ENCODE measurements around the gene SEMA6A. TPM values are rescaled to one million over a fixed set of nuclear protein-coding genes. Genes with fewer than 3 reads are reported as not detected.

Gene SEMA6A
- total RNA-seq, 1 experiment from 2014 or later, result 406 TPM

DNA sequence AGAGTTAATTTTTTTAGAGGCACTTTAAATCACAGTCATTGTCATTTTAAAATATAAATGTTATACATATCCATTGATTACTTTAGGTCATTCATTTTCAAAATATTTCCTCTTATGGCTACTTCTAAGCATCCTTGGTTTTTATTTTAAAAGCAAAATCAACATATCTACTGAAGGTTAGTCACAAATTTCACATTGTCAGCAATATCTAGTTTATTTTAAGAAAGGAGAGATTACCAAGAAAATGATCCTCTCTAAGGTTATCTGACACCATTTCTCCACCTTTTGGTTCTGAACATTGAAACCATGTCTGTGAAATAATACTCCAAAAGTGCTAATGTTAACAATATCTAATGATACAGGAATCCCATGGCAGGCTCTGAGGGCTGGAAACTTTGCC, 24.5 kb downstream of the SEMA6A start:
- DNase-seq (ENCODE audit: low spot score), result no peak
- Mint-ChIP-seq H3K27ac (no peak overlapping the region), H3K4me1 (peaks cover 86% of the 10 kb centered on the region), H3K4me3 (0 out of 2 replicates have a peak overlapping the region, but pooled peaks have one; percentile 0), H3K9me3 (peaks cover 16% of the 10 kb centered on the region), H3K27me3 (ENCODE audit: low read depth) (no peaks in the 10 kb centered on the region), H3K36me3 (peaks cover 41% of the 10 kb centered on the region)
- CTCF ChIA-PET, result no interaction called here
- POLR2A ChIA-PET, result no interaction called here
- no peak for ATAC-seq
- TF ChIP-seq CREM (CRISPR knock-in tag; IDR thresholded peaks at IDR 0.05), result no peak
- TF ChIP-seq, protein P1, sequence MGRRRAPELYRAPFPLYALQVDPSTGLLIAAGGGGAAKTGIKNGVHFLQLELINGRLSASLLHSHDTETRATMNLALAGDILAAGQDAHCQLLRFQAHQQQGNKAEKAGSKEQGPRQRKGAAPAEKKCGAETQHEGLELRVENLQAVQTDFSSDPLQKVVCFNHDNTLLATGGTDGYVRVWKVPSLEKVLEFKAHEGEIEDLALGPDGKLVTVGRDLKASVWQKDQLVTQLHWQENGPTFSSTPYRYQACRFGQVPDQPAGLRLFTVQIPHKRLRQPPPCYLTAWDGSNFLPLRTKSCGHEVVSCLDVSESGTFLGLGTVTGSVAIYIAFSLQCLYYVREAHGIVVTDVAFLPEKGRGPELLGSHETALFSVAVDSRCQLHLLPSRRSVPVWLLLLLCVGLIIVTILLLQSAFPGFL (CRISPR knock-in tag; IDR thresholded peaks at IDR 0.05; ENCODE audit: borderline replicate concordance), result no peak
- TF ChIP-seq EMX1 (CRISPR knock-in tag; IDR thresholded peaks at IDR 0.05), result no peak
- no peak for TF ChIP-seq PRRX2 (CRISPR knock-in tag; IDR thresholded peaks at IDR 0.05)
- no peak for TF ChIP-seq TEAD4 (CRISPR knock-in tag; IDR thresholded peaks at IDR 0.05)
- TF ChIP-seq ZNF671 (CRISPR knock-in tag; IDR thresholded peaks at IDR 0.05), result no peak

DNA sequence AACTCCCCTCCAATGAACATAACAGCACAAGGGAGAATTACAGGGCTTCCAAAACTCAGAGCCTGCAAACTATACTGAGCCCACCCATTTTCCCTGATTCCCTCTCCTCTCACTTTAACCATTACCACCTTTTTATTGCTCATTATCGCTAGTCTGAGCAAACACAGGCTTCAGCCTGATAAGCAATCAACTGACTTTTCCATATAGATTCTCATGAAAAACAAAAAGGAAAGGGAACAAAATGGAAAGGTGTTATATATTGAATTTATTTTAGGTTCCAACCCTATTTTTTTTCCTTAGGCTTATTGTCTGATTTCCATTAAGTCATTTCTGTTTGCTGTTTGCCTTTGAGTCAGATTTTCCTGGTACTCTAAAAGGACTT, 27.9 kb downstream of the SEMA6A start:
- ATAC-seq (no peak), DNase-seq (ENCODE audit: low spot score) (no peak)
- peaks cover 84% of the 10 kb centered on the region for H3K4me1 Mint-ChIP-seq
- no peak overlapping the region for H3K4me3 Mint-ChIP-seq
- no peaks in the 10 kb centered on the region for H3K27me3 Mint-ChIP-seq (ENCODE audit: low read depth)
- H3K36me3 Mint-ChIP-seq, result peaks cover 49% of the 10 kb centered on the region
- H3K27ac Mint-ChIP-seq, result no peak overlapping the region
- peaks cover 16% of the 10 kb centered on the region for H3K9me3 Mint-ChIP-seq
- ChIA-PET POLR2A (no interaction called here), CTCF (no interaction called here)
- TF ChIP-seq, protein P2, sequence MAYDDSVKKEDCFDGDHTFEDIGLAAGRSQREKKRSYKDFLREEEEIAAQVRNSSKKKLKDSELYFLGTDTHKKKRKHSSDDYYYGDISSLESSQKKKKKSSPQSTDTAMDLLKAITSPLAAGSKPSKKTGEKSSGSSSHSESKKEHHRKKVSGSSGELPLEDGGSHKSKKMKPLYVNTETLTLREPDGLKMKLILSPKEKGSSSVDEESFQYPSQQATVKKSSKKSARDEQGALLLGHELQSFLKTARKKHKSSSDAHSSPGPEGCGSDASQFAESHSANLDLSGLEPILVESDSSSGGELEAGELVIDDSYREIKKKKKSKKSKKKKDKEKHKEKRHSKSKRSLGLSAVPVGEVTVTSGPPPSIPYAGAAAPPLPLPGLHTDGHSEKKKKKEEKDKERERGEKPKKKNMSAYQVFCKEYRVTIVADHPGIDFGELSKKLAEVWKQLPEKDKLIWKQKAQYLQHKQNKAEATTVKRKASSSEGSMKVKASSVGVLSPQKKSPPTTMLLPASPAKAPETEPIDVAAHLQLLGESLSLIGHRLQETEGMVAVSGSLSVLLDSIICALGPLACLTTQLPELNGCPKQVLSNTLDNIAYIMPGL (CRISPR knock-in tag; IDR thresholded peaks at IDR 0.05), result no peak
- TF ChIP-seq ZNF423 (CRISPR knock-in tag; IDR thresholded peaks at IDR 0.05) (no peak), ESRRA (CRISPR knock-in tag; IDR thresholded peaks at IDR 0.05; ENCODE audit: borderline replicate concordance) (no peak), SMAD4 (CRISPR knock-in tag; IDR thresholded peaks at IDR 0.05) (no peak), KAT7 (CRISPR knock-in tag; IDR thresholded peaks at IDR 0.05; ENCODE audit: borderline replicate concordance) (no peak), SOX15 (CRISPR knock-in tag; IDR thresholded peaks at IDR 0.05) (no peak), JUN (CRISPR knock-in tag; IDR thresholded peaks at IDR 0.05) (no peak)
- TF ChIP-seq, protein P3, sequence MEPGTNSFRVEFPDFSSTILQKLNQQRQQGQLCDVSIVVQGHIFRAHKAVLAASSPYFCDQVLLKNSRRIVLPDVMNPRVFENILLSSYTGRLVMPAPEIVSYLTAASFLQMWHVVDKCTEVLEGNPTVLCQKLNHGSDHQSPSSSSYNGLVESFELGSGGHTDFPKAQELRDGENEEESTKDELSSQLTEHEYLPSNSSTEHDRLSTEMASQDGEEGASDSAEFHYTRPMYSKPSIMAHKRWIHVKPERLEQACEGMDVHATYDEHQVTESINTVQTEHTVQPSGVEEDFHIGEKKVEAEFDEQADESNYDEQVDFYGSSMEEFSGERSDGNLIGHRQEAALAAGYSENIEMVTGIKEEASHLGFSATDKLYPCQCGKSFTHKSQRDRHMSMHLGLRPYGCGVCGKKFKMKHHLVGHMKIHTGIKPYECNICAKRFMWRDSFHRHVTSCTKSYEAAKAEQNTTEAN (CRISPR knock-in tag; IDR thresholded peaks at IDR 0.05), result no peak
- TF ChIP-seq, protein P1 (CRISPR knock-in tag; IDR thresholded peaks at IDR 0.05; ENCODE audit: borderline replicate concordance), result no peak
- TF ChIP-seq, protein P4, sequence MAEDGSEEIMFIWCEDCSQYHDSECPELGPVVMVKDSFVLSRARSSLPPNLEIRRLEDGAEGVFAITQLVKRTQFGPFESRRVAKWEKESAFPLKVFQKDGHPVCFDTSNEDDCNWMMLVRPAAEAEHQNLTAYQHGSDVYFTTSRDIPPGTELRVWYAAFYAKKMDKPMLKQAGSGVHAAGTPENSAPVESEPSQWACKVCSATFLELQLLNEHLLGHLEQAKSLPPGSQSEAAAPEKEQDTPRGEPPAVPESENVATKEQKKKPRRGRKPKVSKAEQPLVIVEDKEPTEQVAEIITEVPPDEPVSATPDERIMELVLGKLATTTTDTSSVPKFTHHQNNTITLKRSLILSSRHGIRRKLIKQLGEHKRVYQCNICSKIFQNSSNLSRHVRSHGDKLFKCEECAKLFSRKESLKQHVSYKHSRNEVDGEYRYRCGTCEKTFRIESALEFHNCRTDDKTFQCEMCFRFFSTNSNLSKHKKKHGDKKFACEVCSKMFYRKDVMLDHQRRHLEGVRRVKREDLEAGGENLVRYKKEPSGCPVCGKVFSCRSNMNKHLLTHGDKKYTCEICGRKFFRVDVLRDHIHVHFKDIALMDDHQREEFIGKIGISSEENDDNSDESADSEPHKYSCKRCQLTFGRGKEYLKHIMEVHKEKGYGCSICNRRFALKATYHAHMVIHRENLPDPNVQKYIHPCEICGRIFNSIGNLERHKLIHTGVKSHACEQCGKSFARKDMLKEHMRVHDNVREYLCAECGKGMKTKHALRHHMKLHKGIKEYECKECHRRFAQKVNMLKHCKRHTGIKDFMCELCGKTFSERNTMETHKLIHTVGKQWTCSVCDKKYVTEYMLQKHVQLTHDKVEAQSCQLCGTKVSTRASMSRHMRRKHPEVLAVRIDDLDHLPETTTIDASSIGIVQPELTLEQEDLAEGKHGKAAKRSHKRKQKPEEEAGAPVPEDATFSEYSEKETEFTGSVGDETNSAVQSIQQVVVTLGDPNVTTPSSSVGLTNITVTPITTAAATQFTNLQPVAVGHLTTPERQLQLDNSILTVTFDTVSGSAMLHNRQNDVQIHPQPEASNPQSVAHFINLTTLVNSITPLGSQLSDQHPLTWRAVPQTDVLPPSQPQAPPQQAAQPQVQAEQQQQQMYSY (CRISPR knock-in tag; IDR thresholded peaks at IDR 0.05), result no peak
- TF ChIP-seq, protein P5, sequence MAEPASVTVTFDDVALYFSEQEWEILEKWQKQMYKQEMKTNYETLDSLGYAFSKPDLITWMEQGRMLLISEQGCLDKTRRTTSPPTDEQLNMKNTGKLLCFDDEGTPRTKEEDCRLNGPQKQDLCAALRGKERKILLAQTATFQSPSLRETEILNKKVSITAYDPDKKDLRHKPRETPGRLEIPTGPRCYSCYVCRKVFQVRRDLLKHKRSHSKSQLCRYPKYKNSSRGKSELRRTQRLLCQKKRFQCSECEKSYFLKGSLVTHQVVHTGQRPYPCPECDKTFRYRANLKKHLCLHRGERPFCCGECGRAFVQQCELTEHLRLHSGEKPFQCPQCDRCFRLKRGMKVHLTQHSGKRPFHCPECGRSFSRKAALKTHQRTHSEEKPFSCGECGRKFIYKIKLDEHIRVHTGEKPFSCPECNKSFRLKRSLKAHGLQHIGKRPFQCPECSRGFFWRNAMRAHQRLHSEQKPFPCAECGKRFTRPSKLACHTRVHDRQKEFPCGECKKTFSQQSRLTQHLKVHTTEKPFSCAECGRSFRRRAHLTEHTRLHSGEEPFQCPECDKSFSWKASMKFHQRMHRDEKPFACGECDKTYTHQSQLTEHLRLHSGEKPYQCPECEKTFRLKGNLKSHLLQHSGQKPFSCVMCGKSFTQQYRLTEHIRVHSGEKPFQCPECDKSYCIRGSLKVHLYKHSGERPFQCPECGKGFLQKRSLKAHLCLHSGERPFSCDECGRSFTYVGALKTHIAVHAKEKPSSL (CRISPR knock-in tag; conservative IDR thresholded peaks at IDR 0.05), result no peak
- TF ChIP-seq, protein P6, sequence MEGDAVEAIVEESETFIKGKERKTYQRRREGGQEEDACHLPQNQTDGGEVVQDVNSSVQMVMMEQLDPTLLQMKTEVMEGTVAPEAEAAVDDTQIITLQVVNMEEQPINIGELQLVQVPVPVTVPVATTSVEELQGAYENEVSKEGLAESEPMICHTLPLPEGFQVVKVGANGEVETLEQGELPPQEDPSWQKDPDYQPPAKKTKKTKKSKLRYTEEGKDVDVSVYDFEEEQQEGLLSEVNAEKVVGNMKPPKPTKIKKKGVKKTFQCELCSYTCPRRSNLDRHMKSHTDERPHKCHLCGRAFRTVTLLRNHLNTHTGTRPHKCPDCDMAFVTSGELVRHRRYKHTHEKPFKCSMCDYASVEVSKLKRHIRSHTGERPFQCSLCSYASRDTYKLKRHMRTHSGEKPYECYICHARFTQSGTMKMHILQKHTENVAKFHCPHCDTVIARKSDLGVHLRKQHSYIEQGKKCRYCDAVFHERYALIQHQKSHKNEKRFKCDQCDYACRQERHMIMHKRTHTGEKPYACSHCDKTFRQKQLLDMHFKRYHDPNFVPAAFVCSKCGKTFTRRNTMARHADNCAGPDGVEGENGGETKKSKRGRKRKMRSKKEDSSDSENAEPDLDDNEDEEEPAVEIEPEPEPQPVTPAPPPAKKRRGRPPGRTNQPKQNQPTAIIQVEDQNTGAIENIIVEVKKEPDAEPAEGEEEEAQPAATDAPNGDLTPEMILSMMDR (IDR thresholded peaks at IDR 0.05), result no peak
- TF ChIP-seq, protein P7, sequence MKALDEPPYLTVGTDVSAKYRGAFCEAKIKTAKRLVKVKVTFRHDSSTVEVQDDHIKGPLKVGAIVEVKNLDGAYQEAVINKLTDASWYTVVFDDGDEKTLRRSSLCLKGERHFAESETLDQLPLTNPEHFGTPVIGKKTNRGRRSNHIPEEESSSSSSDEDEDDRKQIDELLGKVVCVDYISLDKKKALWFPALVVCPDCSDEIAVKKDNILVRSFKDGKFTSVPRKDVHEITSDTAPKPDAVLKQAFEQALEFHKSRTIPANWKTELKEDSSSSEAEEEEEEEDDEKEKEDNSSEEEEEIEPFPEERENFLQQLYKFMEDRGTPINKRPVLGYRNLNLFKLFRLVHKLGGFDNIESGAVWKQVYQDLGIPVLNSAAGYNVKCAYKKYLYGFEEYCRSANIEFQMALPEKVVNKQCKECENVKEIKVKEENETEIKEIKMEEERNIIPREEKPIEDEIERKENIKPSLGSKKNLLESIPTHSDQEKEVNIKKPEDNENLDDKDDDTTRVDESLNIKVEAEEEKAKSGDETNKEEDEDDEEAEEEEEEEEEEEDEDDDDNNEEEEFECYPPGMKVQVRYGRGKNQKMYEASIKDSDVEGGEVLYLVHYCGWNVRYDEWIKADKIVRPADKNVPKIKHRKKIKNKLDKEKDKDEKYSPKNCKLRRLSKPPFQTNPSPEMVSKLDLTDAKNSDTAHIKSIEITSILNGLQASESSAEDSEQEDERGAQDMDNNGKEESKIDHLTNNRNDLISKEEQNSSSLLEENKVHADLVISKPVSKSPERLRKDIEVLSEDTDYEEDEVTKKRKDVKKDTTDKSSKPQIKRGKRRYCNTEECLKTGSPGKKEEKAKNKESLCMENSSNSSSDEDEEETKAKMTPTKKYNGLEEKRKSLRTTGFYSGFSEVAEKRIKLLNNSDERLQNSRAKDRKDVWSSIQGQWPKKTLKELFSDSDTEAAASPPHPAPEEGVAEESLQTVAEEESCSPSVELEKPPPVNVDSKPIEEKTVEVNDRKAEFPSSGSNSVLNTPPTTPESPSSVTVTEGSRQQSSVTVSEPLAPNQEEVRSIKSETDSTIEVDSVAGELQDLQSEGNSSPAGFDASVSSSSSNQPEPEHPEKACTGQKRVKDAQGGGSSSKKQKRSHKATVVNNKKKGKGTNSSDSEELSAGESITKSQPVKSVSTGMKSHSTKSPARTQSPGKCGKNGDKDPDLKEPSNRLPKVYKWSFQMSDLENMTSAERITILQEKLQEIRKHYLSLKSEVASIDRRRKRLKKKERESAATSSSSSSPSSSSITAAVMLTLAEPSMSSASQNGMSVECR (CRISPR knock-in tag; IDR thresholded peaks at IDR 0.05; ENCODE audit: borderline replicate concordance), result no peak
